Measurements from ENCODE around the gene LINGO3. TPM values are rescaled to one million over a fixed set of nuclear protein-coding genes. Genes with fewer than 3 reads are reported as not detected.

The LINGO3 gene
- total and polyA plus RNA-seq, 8 donors, result not detected

GRCh38 chr19:2341982-2342381 is 34.0 kb upstream of the LINGO3 start:
- intact Hi-C loops (cut with DNase I; ENCODE audit: low total_unique reads), result no loop called here

GRCh38 chr19:2341244-2341751 is 33.3 kb upstream of the LINGO3 start:
- Histone ChIP-seq H3K4me3 (no peak overlapping the region), H3K9me3 (no peaks in the 10 kb centered on the region), H3K27ac (no peak overlapping the region), H3K4me1 (peaks cover 0 to 32% (median 10%) of the 10 kb centered on the region in 4 donors), H3K27me3 (no peaks in the 10 kb centered on the region), H3K36me3 (peaks cover 13 to 90% (median 82%) of the 10 kb centered on the region in 4 donors)
- intact Hi-C loops (cut with DNase I; ENCODE audit: low total_unique reads), result no loop called here
- DNase-seq, result no peak
- WGBS, 5 donors, result 72 to 89% (median 86%) methylated on average over 21 to 24 of the region's 24 CpGs
- TF ChIP-seq POLR2A (IDR thresholded peaks at IDR 0.05) (no peak), CTCF (IDR thresholded peaks at IDR 0.05) (no peak), EP300 (IDR thresholded peaks at IDR 0.05) (no peak), POLR2AphosphoS5 (IDR thresholded peaks at IDR 0.05) (no peak)

More at GRCh38 chr19:2341982-2342381, 34.0 kb upstream of the LINGO3 start:
- peaks cover 0 to 25% (median 12%) of the 10 kb centered on the region in 4 donors for H3K4me1 ChIP-seq
- DNase-seq, result no peak
- peaks cover 13 to 94% (median 87%) of the 10 kb centered on the region in 4 donors for H3K36me3 ChIP-seq
- no peaks in the 10 kb centered on the region for H3K9me3 ChIP-seq
- TF ChIP-seq EP300 (IDR thresholded peaks at IDR 0.05), result no peak
- TF ChIP-seq CTCF (IDR thresholded peaks at IDR 0.05), result no peak
- TF ChIP-seq POLR2A (IDR thresholded peaks at IDR 0.05), result no peak
- no peak for TF ChIP-seq POLR2AphosphoS5 (IDR thresholded peaks at IDR 0.05)
- no peaks in the 10 kb centered on the region for H3K27me3 ChIP-seq
- H3K27ac ChIP-seq, result no peak overlapping the region
- WGBS, 5 donors, result 71 to 87% (median 86%) methylated on average over 14 to 15 of the region's 15 CpGs
- H3K4me3 ChIP-seq, result no peak overlapping the region

- Histone ChIP-seq H3K4me3 (no peak overlapping the region), H3K27ac (no peak overlapping the region), H3K9me3 (no peaks in the 10 kb centered on the region), H3K27me3 (no peaks in the 10 kb centered on the region), H3K36me3 (peaks cover 13 to 85% (median 78%) of the 10 kb centered on the region in 4 donors), H3K4me1 (peaks cover 0 to 30% (median 5%) of the 10 kb centered on the region in 4 donors)
- intact Hi-C loops (cut with DNase I; ENCODE audit: low total_unique reads), result no loop called here
- WGBS, 5 donors, result 92 to 95% (median 93%) methylated on average over 20 to 38 of the region's 38 CpGs
- no peak for DNase-seq
- TF ChIP-seq POLR2AphosphoS5 (IDR thresholded peaks at IDR 0.05) (no peak), POLR2A (IDR thresholded peaks at IDR 0.05) (no peak), CTCF (IDR thresholded peaks at IDR 0.05) (no peak)
These were observed 32.7 kb upstream of the LINGO3 start for GRCh38 chr19:2340496-2341243.

- DNase-seq, result no peak
- H3K9me3 ChIP-seq, result no peaks in the 10 kb centered on the region
- intact Hi-C loops (cut with DNase I; ENCODE audit: low total_unique reads), result no loop called here
- no peak for TF ChIP-seq POLR2AphosphoS5 (IDR thresholded peaks at IDR 0.05)
- TF ChIP-seq POLR2A (IDR thresholded peaks at IDR 0.05), result no peak
- TF ChIP-seq CTCF (IDR thresholded peaks at IDR 0.05), result no peak
- no peak for TF ChIP-seq EP300 (IDR thresholded peaks at IDR 0.05)
- peaks cover 0 to 23% (median under 1%) of the 10 kb centered on the region in 4 donors for H3K4me1 ChIP-seq
- 93 to 97% (median 94%) methylated on average over 34 to 52 of the region's 52 CpGs for WGBS, 5 donors
- H3K4me3 ChIP-seq, result no peak overlapping the region
- no peak overlapping the region for H3K27ac ChIP-seq
- no peaks in the 10 kb centered on the region for H3K27me3 ChIP-seq
- H3K36me3 ChIP-seq, result peaks cover 13 to 76% (median 70%) of the 10 kb centered on the region in 4 donors
These were observed 31.8 kb upstream of the LINGO3 start for GRCh38 chr19:2339644-2340310.
